H9 (cell line): ENCODE results near the gene SLC23A3. TPM values are rescaled to one million over a fixed set of nuclear protein-coding genes. Genes with fewer than 3 reads are reported as not detected.

Experiments used
- DNase-seq: peaks from one replicate; pipeline ENCODE4 v3.0.0-alpha.2; 2017
- H2AFZ ChIP-seq: one replicate; pipeline ENCODE4 v1.6.1; 2013; ENCODE audit warnings: mild to moderate bottlenecking, low read length, control low read depth, moderate library complexity
- H2AK5ac ChIP-seq: 2 replicates; pipeline ENCODE4 v1.6.1; 2013; ENCODE audit warnings: low read length, control low read depth, mixed read lengths; ENCODE audit not compliant: insufficient read length
- H2BK120ac ChIP-seq: one replicate; pipeline ENCODE4 v1.6.1; 2013; ENCODE audit warnings: low read depth, mild to moderate bottlenecking, low read length, control low read depth, inconsistent platforms; ENCODE audit not compliant: poor library complexity, severe bottlenecking
- H2BK12ac ChIP-seq: 2 replicates; pipeline ENCODE4 v1.6.1; 2013; ENCODE audit warnings: low read length, control low read depth, mixed read lengths, low read depth; ENCODE audit not compliant: insufficient read length
- H2BK15ac ChIP-seq: 2 replicates; pipeline ENCODE4 v1.6.1; 2013; ENCODE audit warnings: low read depth, low read length, control low read depth
- H2BK20ac ChIP-seq: one replicate; pipeline ENCODE4 v1.6.1; 2013; ENCODE audit warnings: low read depth, mild to moderate bottlenecking, low read length, control low read depth, inconsistent platforms; ENCODE audit not compliant: poor library complexity, severe bottlenecking
- H2BK5ac ChIP-seq: 2 replicates; pipeline ENCODE4 v1.6.1; 2013; ENCODE audit warnings: low read length, control low read depth, mixed read lengths; ENCODE audit not compliant: insufficient read length
- H3K14ac ChIP-seq: 2 replicates; pipeline ENCODE4 v1.6.1; 2013; ENCODE audit warnings: low read length, control low read depth; ENCODE audit not compliant: insufficient read depth
- H3K18ac ChIP-seq: 2 replicates; pipeline ENCODE4 v1.6.1; 2013; ENCODE audit warnings: low read depth, mild to moderate bottlenecking, mixed read lengths, low read length, control low read depth; ENCODE audit not compliant: insufficient read length
- H3K23ac ChIP-seq: 2 replicates; pipeline ENCODE4 v1.6.1; 2013; ENCODE audit warnings: low read length, control low read depth, mixed read lengths, low read depth; ENCODE audit not compliant: insufficient read length
- H3K23me2 ChIP-seq: 2 replicates; pipeline ENCODE4 v1.6.1; 2013; ENCODE audit warnings: low read depth, mild to moderate bottlenecking, mixed read lengths, low read length, control low read depth; ENCODE audit not compliant: insufficient read length, poor library complexity, severe bottlenecking
- H3K27ac ChIP-seq: 2 replicates; pipeline ENCODE4 v1.5.1; 2013; ENCODE audit warnings: low read length, control low read depth, mixed read lengths, low read depth; ENCODE audit not compliant: insufficient read length
- H3K27me3 ChIP-seq: 2 replicates; pipeline ENCODE4 v1.6.1; 2013; ENCODE audit warnings: low read length, control low read depth, inconsistent platforms; ENCODE audit not compliant: insufficient read depth
- H3K4ac ChIP-seq: 2 replicates; pipeline ENCODE4 v1.6.1; 2013; ENCODE audit warnings: low read depth, mild to moderate bottlenecking, control low read depth, inconsistent platforms, low read length, moderate library complexity
- H3K4me1 ChIP-seq: 2 replicates; pipeline ENCODE4 v1.6.1; 2013; ENCODE audit warnings: low read length, control low read depth, inconsistent platforms; ENCODE audit not compliant: insufficient read depth
- H3K4me2 ChIP-seq: 2 replicates; pipeline ENCODE4 v1.6.1; 2013; ENCODE audit warnings: low read length, control low read depth, mixed read lengths; ENCODE audit not compliant: insufficient read length, insufficient read depth
- H3K56ac ChIP-seq: 2 replicates; pipeline ENCODE4 v1.6.1; 2013; ENCODE audit warnings: low read depth, mild to moderate bottlenecking, mixed read lengths, low read length, control low read depth; ENCODE audit not compliant: insufficient read length
- H3K79me1 ChIP-seq: 2 replicates; pipeline ENCODE4 v1.6.1; 2013; ENCODE audit warnings: low read depth, mild to moderate bottlenecking, moderate library complexity, low read length, control low read depth, inconsistent platforms; ENCODE audit not compliant: insufficient read depth, poor library complexity, severe bottlenecking
- H3K79me2 ChIP-seq: 2 replicates; pipeline ENCODE4 v1.6.1; 2013; ENCODE audit warnings: low read length, control low read depth, inconsistent platforms; ENCODE audit not compliant: insufficient read depth
- H3K9ac ChIP-seq: 2 replicates; pipeline ENCODE4 v1.6.1; 2013; ENCODE audit warnings: low read length, control low read depth, mixed read lengths; ENCODE audit not compliant: insufficient read length; ENCODE audit errors: extremely low read depth
- H3K9me3 ChIP-seq: one replicate; pipeline ENCODE4 v1.6.1; 2013; ENCODE audit warnings: low read depth, low read length, inconsistent platforms; ENCODE audit not compliant: control insufficient read depth
- H3T11ph ChIP-seq: one replicate; pipeline ENCODE4 v1.6.1; 2013; ENCODE audit warnings: mild to moderate bottlenecking, low read length, control low read depth, inconsistent platforms
- H4K20me1 ChIP-seq: one replicate; pipeline ENCODE4 v1.6.1; 2013; ENCODE audit not compliant: control insufficient read depth, insufficient read length, insufficient read depth
- H4K5ac ChIP-seq: 2 replicates; pipeline ENCODE4 v1.6.1; 2013; ENCODE audit warnings: low read depth, mild to moderate bottlenecking, mixed read lengths, low read length, control low read depth; ENCODE audit not compliant: insufficient read length
- H4K8ac ChIP-seq: replicated peaks from 2 replicates; pipeline ENCODE4 v1.6.1; 2013; ENCODE audit warnings: low read length, control low read depth, mixed read lengths, low read depth; ENCODE audit not compliant: insufficient read length
- H4K91ac ChIP-seq: 2 replicates; pipeline ENCODE4 v1.6.1; 2013; ENCODE audit warnings: low read depth, mild to moderate bottlenecking, moderate library complexity, mixed read lengths, low read length, control low read depth; ENCODE audit not compliant: insufficient read length
- H3K27ac Mint-ChIP-seq, 3 experiments: 2 replicates in 2 of 3; 3 replicates in 1 of 3; pipeline ENCODE4 v1.8.0; 2020 to 2021; ENCODE audit warnings: mixed read lengths in 3 of 3, mild to moderate bottlenecking in 1 of 3, moderate library complexity in 1 of 3
- H3K27me3 Mint-ChIP-seq: 2 replicates; pipeline ENCODE4 v1.8.0; 2021; ENCODE audit warnings: low read depth, mild to moderate bottlenecking, moderate library complexity, mixed read lengths
- H3K36me3 Mint-ChIP-seq, 3 experiments: 2 replicates in 2 of 3; 3 replicates in 1 of 3; pipeline ENCODE4 v1.8.0; 2020 to 2021; ENCODE audit warnings: low read depth in 3 of 3, mixed read lengths in 3 of 3; ENCODE audit not compliant: insufficient read depth in 1 of 3
- H3K4me1 Mint-ChIP-seq, 2 experiments: 2 replicates each; pipeline ENCODE4 v1.8.0; 2020; ENCODE audit warnings: mixed read lengths in 2 of 2
- H3K4me3 Mint-ChIP-seq, 2 experiments: 2 replicates in 1 of 2; 3 replicates in 1 of 2; pipeline ENCODE4 v1.8.0; 2020 to 2021; ENCODE audit warnings: mild to moderate bottlenecking in 2 of 2, mixed read lengths in 2 of 2, moderate library complexity in 1 of 2
- H3K9me3 Mint-ChIP-seq, 2 experiments: 2 replicates in 1 of 2; 3 replicates in 1 of 2; pipeline ENCODE4 v1.8.0; 2020; ENCODE audit warnings: mild to moderate bottlenecking in 2 of 2, mixed read lengths in 2 of 2, moderate library complexity in 1 of 2
- CTCF ChIP-seq: fragments of 200-600 bp; sonication (generic); conservative IDR thresholded peaks from 3 replicates; pipeline ENCODE4 v1.8.0; 2021; ENCODE audit warnings: antibody characterized with exemption, mild to moderate bottlenecking
- WGBS: extraction: QIAGEN DNeasy Blood & Tissue Kit; methylation state at CpG from one replicate; pipeline ENCODE4 v1.1.7; 2013; ENCODE audit warnings: missing lambda C conversion rate, low lambda C conversion rate, mixed read lengths; ENCODE audit not compliant: insufficient read length; ENCODE audit errors: extremely low coverage; 5-methylcytosine and 5-hydroxymethylcytosine counted together
- total RNA-seq: library from RNA; stranded (reverse); gene quantifications from 2 replicates; pipeline ENCODE4 v1.2.1, GENCODE V29; 2021

Gene SLC23A3
- total RNA-seq, 1 experiment from 2014 or later = 1.2 TPM

DNA sequence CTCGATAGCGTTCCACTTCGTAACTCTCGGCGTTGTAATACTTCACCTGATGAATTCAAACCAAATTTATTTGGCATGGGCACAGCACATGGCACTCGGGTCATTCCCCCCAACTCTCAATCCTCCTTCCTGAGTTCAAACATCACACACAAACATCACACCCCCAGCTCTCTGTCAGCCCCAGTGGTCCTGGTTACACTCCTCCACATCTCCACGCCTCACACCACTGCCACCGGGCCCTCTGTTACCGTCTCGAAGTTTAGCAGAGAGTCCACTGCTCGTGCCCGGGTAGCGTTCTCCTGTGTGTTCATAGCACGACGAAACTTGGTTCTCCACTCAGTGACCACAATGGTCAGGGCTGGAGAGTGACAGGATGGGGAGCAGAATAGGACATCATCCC is 44.3 kb upstream of the SLC23A3 start:
- no peaks in the 10 kb centered on the region for H3K27me3 ChIP-seq
- no peak overlapping the region for H2BK12ac ChIP-seq
- no peaks in the 10 kb centered on the region for H3K9me3 ChIP-seq
- H3K23ac ChIP-seq = no peak overlapping the region
- no peak overlapping the region for H3K18ac ChIP-seq
- H2BK5ac ChIP-seq = no peak overlapping the region
- no peaks in the 10 kb centered on the region for H4K20me1 ChIP-seq
- no CpG with 5 or more reads among the region's 15 CpGs for WGBS
- H3K4me1 Mint-ChIP-seq = peaks cover 13 to 17% of the 10 kb centered on the region in 2 experiments
- H3K9ac ChIP-seq = no peak overlapping the region
- no peaks in the 10 kb centered on the region for H3K4me1 ChIP-seq
- H3K56ac ChIP-seq = no peak overlapping the region
- no peak overlapping the region for H2BK120ac ChIP-seq
- no peaks in the 10 kb centered on the region for H3K79me1 ChIP-seq
- H3K27ac ChIP-seq = no peak overlapping the region
- H3K36me3 Mint-ChIP-seq = peaks cover 13 to 62% (median 55%) of the 10 kb centered on the region in 3 experiments
- H3K4me3 Mint-ChIP-seq = no peak overlapping the region
- H4K5ac ChIP-seq = no peak overlapping the region
- no peak overlapping the region for H2BK15ac ChIP-seq
- H3K14ac ChIP-seq = no peak overlapping the region
- H2AK5ac ChIP-seq = no peak overlapping the region
- DNase-seq = no peak
- H3K27me3 Mint-ChIP-seq = no peaks in the 10 kb centered on the region; the same call in 1 of the 2 replicates
- no peak overlapping the region for H3K27ac Mint-ChIP-seq
- no peak overlapping the region for H3K4ac ChIP-seq
- H3T11ph ChIP-seq = no peak overlapping the region
- H4K8ac ChIP-seq = no peak overlapping the region
- H3K9me3 Mint-ChIP-seq = no peaks in the 10 kb centered on the region
- H3K4me2 ChIP-seq = no peak overlapping the region
- no peak overlapping the region for H2AFZ ChIP-seq
- peaks cover 7% of the 10 kb centered on the region for H3K23me2 ChIP-seq
- no peak overlapping the region for H4K91ac ChIP-seq
- no peak overlapping the region for H2BK20ac ChIP-seq
- no peak for TF ChIP-seq CTCF
- H3K79me2 ChIP-seq = no peaks in the 10 kb centered on the region
